ENCODE results near the gene EXOSC7.
"Not testable (repeated sequence)": the region's sequence is repeated elsewhere in the genome, so short reads cannot be mapped to it uniquely, and the experiment has no call there.

Gene EXOSC7

GRCh38 chr3:45049807-45050206 lies 73.8 kb downstream of the EXOSC7 start:
- no peaks in the 10 kb centered on the region for H3K9me3 ChIP-seq
- H3K4me3 ChIP-seq (ENCODE audit: low read depth, low read length), result no peak overlapping the region
- no peak for TF ChIP-seq CTCF (IDR thresholded peaks at IDR 0.05; ENCODE audit: low read depth, low read length)
- no peak for DNase-seq
- H3K27me3 ChIP-seq, result no peaks in the 10 kb centered on the region
- no peaks in the 10 kb centered on the region for H3K36me3 ChIP-seq
- no peaks in the 10 kb centered on the region for H3K4me1 ChIP-seq

- Histone ChIP-seq H3K4me1 (no peaks in the 10 kb centered on the region), H3K27me3 (no peaks in the 10 kb centered on the region), H3K9me3 (no peaks in the 10 kb centered on the region), H3K36me3 (no peaks in the 10 kb centered on the region), H3K4me3 (ENCODE audit: low read depth, low read length) (no peak overlapping the region)
- DNase-seq, result no peak
- no peak for TF ChIP-seq CTCF (IDR thresholded peaks at IDR 0.05; ENCODE audit: low read depth, low read length)
Measured at GRCh38 chr3:45051685-45052084, 75.6 kb downstream of the EXOSC7 start.

GRCh38 chr3:45053805-45054195 lies 77.8 kb downstream of the EXOSC7 start:
- not testable (repeated sequence) for DNase-seq; H3K4me3 ChIP-seq (ENCODE audit: low read depth, low read length); H3K36me3 ChIP-seq; H3K4me1 ChIP-seq; H3K9me3 ChIP-seq; H3K27me3 ChIP-seq

DNA sequence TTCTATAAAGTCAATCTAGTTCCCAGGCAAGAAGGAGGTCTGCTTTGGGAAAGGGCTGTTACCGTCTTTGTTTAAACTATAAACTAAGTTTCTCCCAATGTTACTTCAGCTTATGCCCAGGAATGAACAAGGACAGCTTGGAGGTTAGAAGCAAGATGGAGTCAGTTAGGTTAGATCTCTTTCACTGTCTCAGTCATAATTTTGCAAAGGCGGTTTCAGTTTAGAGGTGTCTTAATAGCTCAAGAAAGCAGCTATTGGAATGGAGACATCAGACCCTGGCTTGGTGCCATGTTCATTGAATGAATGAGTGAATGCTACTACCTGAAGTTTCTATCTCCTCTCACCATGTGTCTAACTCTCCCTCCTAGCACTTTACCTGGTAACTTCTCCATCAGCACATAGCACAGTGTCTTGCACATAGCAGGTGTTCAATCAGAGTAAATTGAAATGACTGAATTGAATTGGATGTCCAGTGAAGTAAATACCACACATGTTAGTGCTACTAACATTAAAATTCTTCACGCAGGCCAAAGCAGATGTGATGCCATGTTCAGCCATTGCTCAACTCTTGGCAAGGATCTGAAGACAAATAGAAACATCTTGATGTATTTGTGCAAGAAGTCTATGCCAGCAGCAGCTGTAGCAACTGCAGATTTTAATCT lies 78.3 kb downstream of the EXOSC7 start:
- Histone ChIP-seq H3K4me3 (ENCODE audit: low read depth, low read length) (no peak overlapping the region), H3K36me3 (no peaks in the 10 kb centered on the region), H3K4me1 (no peaks in the 10 kb centered on the region), H3K9me3 (no peaks in the 10 kb centered on the region), H3K27me3 (no peaks in the 10 kb centered on the region)
- TF ChIP-seq CTCF (IDR thresholded peaks at IDR 0.05; ENCODE audit: low read depth, low read length), result no peak
- DNase-seq, result no peak

DNA sequence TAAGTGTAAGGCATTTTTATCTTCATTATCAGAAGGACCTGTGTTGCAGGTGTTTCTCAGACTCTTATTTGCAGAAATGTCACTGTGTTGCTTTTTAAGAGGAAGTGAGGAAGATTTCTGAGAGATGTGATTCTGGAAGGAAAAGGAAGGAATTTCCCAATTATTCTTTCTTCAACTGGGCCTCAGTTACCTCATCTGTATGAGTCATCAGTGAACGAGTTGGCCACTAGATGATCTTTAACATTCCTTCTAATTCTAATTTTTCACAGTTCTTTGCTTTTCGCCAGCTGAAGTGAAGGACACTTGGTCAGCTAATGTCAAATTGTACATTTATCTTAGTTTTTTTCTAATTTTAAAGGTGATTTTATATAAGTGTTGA lies 79.0 kb downstream of the EXOSC7 start:
- Histone ChIP-seq H3K36me3 (no peaks in the 10 kb centered on the region), H3K4me1 (no peaks in the 10 kb centered on the region)
- DNase-seq, result no peak

GRCh38 chr3:45055411-45056143 lies 79.5 kb downstream of the EXOSC7 start:
- H3K27me3 ChIP-seq, result no peaks in the 10 kb centered on the region
- DNase-seq, result peak; percentile 9
- no peak overlapping the region for H3K4me3 ChIP-seq (ENCODE audit: low read depth, low read length)
- H3K9me3 ChIP-seq, result no peaks in the 10 kb centered on the region
- H3K36me3 ChIP-seq, result no peaks in the 10 kb centered on the region
- peak; percentile 31 for TF ChIP-seq CTCF (IDR thresholded peaks at IDR 0.05; ENCODE audit: low read depth, low read length)
- no peaks in the 10 kb centered on the region for H3K4me1 ChIP-seq

More for the DNA sequence above, 79.0 kb downstream of the EXOSC7 start:
- Histone ChIP-seq H3K9me3 (no peaks in the 10 kb centered on the region), H3K27me3 (no peaks in the 10 kb centered on the region), H3K4me3 (ENCODE audit: low read depth, low read length) (no peak overlapping the region)
- no peak for TF ChIP-seq CTCF (IDR thresholded peaks at IDR 0.05; ENCODE audit: low read depth, low read length)
